HG03025 (cell line): ENCODE results near the gene FMNL3.

Source experiments
- ATAC-seq: cut with Tn5 transposase; IDR thresholded peaks from one replicate; pipeline ENCODE4 v1.9.1; 2021; ENCODE audit warnings: mild to moderate bottlenecking, moderate library complexity; ENCODE audit not compliant: unreplicated experiment, low FRiP score

FMNL3 gene

DNA sequence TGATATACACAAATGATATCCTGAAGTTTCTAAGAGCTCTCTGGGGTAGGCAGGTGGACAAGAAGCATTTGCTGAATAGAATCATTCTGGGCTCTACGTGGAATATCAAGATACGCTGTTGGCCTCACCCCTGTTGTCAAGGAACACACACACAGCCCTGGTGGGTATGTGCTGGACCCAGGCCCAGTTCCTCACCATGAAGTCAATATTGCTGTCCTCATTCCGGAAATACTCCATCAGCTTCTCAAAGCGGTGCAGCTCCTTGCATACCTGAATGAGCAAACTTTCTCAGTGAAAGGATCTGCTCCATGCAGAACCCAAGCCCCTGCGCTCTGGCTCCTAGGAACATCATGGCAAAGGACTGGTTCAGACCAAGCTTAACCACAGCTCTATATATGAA is 52.5 kb downstream of the FMNL3 start:
- no peak for ATAC-seq

DNA sequence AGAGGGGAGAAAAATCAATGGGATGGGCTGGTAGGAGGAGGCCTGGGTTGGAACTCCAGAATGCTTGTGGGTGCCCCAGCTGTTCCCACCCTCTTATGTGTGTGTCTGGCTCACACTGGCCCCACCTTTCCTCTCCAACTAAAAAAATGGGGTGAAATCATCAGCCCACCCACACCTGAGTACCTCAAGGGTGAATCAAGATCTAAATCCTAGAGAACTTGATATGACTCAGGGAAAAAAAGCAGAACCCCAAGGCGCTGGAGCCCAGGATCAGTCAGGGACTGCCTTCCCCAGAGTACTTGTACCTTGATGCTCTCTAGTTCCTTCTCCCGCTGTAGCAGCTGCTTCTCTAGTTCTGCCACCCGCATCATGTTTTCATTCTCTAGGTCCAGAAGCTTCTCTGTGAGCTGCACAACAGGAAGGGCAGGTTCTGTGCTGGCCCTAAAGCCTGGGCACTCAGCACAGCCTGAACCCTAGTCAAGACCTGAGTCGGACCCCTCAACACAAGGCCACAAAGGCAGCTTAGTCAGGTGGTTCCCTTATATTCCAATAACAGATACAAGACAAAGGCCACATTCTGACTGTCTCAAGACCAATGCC is 54.2 kb downstream of the FMNL3 start:
- no peak for ATAC-seq

GRCh38 chr12:49651855-49652254 is 55.4 kb downstream of the FMNL3 start:
- ATAC-seq = no peak

GRCh38 chr12:49649892-49650291 is 57.3 kb downstream of the FMNL3 start:
- ATAC-seq = no peak

GRCh38 chr12:49649445-49649844 is 57.8 kb downstream of the FMNL3 start:
- no peak for ATAC-seq

DNA sequence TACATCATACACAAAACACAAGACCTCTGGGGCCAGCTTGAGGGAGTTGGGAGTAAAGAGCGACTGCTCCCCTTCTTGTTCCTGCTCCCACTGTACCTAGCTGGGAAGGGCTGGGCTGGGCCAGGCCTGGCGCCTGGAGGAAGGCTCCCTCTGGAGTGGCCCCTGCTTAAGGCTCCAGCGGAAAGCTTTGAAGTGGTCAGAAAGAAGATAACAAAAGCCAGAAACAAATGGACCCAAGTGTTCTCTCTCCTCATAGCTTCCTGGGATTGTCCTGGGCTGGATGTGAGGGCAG is 58.5 kb downstream of the FMNL3 start:
- ATAC-seq = no peak

DNA sequence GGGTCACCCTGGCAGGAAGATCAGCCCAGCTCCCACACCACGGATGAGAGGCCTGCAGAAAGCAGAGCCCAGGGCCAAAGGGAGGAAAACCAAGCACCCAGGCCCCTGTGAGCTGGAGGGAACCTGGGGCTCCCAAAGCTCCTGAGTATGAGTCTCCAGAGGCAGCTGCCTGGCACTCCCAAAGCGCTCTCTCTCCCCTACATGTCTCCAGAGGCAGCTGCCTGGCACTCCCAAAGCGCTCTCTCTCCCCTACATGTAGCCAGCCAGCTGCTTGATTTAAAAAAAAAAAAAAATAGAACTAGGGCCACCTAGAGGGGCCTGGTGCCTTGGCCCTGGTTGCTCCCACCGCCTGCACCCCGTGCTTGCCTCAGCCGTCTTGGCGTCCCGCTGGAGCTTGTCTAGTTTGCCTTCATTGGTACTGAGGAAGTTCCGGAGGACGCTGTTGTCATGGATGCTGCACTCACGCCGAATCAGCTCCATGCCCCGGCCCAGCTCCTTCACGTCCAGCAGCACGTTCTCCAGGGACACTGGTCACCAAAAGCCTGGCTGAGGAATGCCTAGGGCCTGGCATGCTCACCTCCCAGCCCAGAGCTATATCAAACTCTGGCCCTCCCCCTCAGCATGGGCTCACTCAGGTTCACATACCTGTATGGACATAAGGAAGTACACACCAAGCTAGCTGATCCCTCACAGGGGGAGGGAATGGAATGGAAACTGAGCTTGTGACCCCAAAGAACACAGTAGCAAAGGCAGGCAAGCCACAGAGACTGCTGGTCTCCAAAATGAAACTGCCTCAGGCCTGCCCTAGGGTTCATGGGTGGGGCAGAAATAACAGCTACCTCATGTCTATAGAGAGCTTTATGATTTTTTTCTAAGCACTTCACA is 59.1 kb downstream of the FMNL3 start:
- no peak for ATAC-seq

DNA sequence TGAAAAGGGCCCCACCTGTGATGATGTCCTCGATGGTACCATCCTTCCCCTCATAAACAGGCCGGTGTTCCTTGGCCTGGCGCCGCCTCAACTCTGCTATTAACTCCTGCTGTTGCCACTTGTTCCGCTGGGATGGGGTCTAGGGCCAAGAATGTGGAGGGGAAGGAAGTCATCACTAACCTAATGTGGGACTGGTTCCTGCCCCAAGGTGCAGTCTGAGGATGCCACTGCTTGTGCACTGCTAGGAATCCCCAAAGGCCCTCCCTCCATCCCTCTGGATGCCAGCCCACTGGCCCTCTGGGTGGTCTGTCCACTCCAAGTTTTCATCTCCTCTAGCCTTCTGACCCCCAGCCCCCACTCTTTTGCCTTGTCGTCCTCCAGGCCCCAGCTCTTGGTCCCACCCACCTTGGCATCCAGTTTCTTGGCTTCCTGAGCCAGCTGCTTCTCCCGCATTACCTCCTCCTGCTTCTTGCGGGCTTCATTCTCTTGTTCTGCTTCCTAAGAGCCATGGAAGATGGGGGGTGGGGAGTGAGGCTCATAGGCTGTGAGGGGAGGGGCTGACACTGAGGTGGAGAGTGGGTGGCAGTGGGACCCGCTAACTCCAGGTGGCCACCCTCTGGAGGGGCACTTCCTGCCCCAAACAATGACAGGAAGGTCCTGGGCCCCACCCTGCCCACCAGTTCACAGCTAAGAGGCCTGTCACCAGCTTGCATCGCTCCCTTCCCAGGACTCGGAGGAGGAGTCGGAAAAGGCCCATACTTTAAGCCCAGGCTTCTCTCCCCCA is 60.1 kb downstream of the FMNL3 start:
- ATAC-seq = no peak

- ATAC-seq = no peak
These were observed 60.8 kb downstream of the FMNL3 start for GRCh38 chr12:49646331-49646830.

GRCh38 chr12:49645146-49646039 is 61.8 kb downstream of the FMNL3 start:
- ATAC-seq = no peak

- ATAC-seq = no peak
These were observed 62.6 kb downstream of the FMNL3 start for GRCh38 chr12:49644620-49644994.

DNA sequence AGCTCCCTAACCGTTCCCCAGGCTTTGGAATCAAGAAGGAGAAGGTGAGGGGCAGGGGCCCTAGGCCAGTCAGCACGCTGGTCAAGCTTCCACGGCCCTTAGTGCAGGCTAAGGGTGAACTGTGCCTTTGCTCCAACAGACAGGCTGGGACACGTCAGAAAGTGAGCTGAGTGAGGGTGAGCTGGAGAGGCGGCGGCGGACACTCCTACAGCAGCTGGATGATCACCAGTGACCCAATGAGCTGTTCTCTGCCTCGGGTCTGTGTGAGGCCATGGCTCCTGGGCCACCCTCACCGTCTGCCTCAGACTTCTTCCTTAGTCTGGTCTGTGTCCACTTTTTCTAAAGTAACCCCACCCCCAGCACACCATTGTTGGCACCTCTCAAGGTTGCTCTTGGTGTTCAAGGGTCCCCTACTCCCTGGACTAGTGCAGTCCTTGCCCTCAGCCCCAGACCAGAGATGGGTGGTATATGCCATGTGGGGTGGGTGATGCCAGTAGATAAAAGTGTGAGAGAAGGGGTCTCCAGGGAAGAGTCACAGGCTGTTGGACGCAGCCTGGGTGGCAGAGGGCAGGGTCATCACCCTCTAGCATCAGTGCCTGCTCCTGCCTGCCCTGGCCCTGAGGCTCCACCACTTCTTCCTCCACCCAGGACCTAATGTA is 63.1 kb downstream of the FMNL3 start:
- no peak for ATAC-seq

DNA sequence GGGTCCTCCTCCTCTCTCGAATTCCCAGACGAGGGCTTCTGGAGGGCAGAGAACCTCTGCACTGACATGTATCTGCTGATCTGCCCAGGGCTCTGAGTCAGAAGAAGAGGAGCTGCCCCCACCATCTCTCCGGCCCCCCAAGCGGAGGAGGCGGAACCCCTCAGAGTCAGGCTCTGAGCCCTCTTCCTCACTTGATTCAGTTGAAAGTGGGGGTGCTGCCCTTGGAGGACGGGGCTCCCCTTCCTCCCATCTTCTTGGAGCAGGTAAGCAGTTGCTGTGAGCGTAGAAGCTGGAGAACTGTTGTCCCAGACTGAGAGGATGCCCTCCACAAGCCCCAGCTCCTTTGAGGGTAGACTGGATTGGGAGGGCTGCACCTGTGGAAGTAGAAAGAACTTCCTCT is 64.1 kb downstream of the FMNL3 start:
- ATAC-seq = no peak

GRCh38 chr12:49642370-49642802 is 64.8 kb downstream of the FMNL3 start:
- ATAC-seq = no peak

DNA sequence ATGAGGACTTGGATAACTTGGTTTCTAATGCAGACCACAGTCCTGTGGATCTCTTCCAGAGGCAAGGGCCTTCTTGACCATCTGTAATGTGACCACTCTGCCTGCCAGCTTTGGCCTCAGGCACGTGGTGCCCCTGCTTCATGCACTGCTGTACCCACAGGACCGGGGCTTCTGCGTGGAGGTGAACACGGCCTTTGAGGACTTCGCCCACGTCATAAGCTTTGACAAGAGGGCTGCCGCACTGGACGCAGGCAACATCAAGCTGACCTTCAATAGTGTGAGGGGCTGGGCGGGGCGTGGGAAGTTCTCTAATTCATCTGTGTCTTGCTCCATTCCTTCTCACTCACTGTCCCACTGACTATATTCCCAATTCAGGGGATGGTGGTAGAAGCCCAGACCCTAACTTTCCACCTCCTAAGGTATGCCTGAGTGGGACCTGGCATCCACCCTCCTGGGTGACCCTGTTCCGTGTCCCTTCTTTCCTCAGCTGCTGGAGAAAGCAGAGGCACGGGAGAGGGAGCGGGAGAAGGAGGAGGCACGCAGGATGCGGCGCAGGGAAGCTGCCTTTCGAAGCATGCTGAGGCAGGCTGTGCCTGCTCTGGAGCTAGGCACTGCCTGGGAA is 65.3 kb downstream of the FMNL3 start:
- ATAC-seq = no peak

GRCh38 chr12:49636979-49637755 is 70.0 kb downstream of the FMNL3 start:
- ATAC-seq = no peak

DNA sequence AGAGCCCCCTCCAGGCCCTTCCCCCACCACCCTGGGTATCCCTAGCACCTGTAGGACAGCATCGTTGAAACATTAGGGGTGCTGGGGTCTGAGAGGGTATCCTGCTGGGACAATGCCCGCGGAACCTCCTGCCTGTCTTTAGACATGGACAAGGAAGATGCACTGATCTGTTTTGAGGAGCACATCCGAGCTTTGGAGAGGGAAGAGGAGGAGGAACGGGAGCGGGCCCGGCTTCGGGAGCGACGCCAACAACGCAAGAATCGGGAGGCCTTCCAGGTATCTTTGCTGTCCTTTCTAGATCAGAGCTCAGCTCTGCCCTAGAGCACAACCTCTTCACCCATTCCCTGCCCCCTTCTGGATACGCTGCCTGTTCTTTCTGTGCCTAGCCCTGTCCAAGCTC is 70.6 kb downstream of the FMNL3 start:
- no peak for ATAC-seq

DNA sequence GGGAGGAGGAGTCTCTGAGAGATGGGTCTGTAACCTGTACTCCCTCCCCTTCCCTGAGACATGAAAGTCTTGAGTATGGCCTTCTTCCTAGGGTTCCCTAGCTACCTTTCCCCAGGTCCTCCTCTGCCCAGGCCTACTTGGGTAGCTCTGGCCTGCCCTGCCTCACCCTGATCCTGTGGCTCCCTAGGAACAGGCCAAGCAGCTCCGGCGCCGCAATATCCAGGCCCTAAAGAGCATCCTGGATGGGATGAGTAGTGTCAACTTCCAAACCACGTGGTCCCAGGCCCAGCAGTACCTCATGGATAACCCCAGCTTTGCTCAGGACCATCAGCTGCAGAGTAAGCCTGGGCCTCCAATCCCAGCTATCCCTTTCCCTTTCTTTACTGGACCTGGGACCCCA is 71.5 kb downstream of the FMNL3 start:
- no peak for ATAC-seq

DNA sequence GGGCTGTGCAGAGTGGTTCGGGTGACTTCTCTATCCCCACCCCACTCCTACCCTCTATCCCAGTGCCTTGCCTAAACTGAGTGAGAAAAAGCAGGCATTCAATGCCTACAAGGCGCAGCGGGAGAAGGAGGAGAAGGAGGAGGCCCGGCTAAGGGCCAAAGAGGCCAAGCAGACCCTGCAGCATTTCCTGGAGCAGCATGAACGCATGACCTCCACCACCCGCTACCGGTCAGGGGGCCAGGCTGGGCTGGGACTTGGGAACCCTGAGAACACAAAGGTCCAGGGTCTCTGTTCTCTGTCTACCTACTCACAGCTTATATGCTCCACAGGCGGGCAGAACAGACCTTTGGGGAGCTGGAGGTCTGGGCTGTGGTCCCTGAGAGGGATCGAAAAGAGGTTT is 72.2 kb downstream of the FMNL3 start:
- ATAC-seq = no peak
